ENCODE data around the gene IRF2. TPM values are rescaled to one million over a fixed set of nuclear protein-coding genes. Genes with fewer than 3 reads are reported as not detected.

The IRF2 gene
- total and polyA plus RNA-seq, 4 donors: 14.1 to 49.4 (median 27.4) TPM

DNA sequence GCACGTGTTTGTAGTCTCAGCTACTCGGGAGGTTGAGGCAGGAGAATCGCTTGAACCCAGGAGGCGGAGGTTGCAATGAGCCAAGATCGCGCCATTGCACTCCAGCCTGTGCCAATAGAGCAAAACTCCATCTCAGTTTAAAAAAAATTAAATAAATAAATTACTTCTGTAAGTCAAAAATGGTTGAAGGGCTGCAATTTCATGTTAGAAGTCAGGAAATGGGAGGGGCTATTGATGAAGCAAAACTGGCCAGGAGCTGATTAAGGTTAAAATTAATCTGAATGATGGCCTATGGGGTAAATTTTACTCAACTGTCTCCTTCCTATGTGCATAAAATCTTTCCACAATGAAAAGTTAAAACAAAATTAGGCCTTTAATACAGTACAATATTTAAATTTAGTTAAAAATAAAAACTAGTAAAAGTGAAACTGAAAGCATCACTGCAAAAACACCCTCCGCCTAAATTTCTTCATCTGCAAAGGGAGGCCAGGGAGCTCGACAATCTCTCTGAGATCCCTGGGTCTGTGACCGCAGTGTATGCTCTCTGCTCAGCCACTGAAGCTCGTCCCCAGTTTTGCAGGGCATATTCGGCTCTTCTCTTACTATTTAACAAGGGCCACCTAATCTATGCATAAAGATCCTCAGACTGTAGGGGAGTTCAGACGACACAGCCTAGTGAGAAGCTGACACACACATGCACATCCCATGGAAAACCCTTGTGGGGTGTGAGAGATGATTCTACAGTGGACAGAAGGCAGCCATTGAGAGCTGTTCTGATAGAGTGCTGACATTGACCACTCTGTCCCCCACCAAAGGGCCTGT lies 57.2 kb downstream of the IRF2 start:
- DNase-seq (no peak), ATAC-seq (ENCODE audit: low FRiP score) (peak; percentile 68)
- Histone ChIP-seq H3K27ac (ENCODE audit: low read depth in 1 of 2, low read length in 2 of 2) (peak overlapping the region in 1 of 2 donors; percentile 56), H3K4me1 (ENCODE audit: control insufficient read depth in 1 of 2, insufficient read depth in 2 of 2, low read length in 2 of 2) (no peaks in the 10 kb centered on the region), H3K4me3 (ENCODE audit: low read length in 2 of 2) (no peak overlapping the region), H3K9me3 (ENCODE audit: control insufficient read depth, low read length) (no peaks in the 10 kb centered on the region), H3K36me3 (ENCODE audit: control insufficient read depth in 1 of 2, insufficient read depth in 2 of 2, low read length in 1 of 2) (peaks cover 5 to 6% of the 10 kb centered on the region in 2 donors), H3K27me3 (ENCODE audit: control insufficient read depth in 1 of 2, insufficient read depth in 2 of 2, low read length in 1 of 2) (peaks cover 0 to 1% of the 10 kb centered on the region in 2 donors)
- WGBS, 2 donors: 80 to 84% methylated on average over 12 of the region's 12 CpGs
- intact Hi-C loops (cut with DNase I): no loop called here

DNA sequence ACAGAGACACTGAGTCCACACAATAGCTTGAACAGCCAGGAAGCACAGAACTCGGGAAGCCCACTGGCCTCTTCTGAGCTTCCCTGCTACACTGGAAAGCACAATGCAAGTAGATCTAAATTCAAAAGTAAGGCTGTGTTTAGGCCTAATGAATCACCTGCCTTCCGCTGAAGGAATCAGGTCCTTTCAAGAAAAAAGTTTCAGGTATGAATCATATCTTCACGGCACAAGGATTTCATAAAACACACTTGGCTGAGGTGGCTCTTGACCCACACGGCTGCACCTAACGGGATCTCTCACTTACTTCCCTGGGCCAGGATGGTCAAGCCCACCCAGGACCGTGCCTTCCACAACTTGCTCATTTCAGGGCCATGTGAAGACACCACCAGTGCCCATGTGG lies 59.3 kb downstream of the IRF2 start:
- Histone ChIP-seq H3K9me3 (ENCODE audit: control insufficient read depth, low read length) (no peaks in the 10 kb centered on the region), H3K27ac (ENCODE audit: low read depth in 1 of 2, low read length in 2 of 2) (no peak overlapping the region), H3K4me3 (ENCODE audit: low read length in 2 of 2) (no peak overlapping the region), H3K27me3 (ENCODE audit: control insufficient read depth in 1 of 2, insufficient read depth in 2 of 2, low read length in 1 of 2) (peaks cover 0 to 1% of the 10 kb centered on the region in 2 donors), H3K4me1 (ENCODE audit: control insufficient read depth in 1 of 2, insufficient read depth in 2 of 2, low read length in 2 of 2) (no peaks in the 10 kb centered on the region), H3K36me3 (ENCODE audit: control insufficient read depth in 1 of 2, insufficient read depth in 2 of 2, low read length in 1 of 2) (peaks cover 5 to 6% of the 10 kb centered on the region in 2 donors)
- ATAC-seq (ENCODE audit: low FRiP score) (no peak), DNase-seq (no peak)
- intact Hi-C loops (cut with DNase I): no loop called here
- 95 to 97% methylated on average over 6 of the region's 6 CpGs for WGBS, 2 donors

DNA sequence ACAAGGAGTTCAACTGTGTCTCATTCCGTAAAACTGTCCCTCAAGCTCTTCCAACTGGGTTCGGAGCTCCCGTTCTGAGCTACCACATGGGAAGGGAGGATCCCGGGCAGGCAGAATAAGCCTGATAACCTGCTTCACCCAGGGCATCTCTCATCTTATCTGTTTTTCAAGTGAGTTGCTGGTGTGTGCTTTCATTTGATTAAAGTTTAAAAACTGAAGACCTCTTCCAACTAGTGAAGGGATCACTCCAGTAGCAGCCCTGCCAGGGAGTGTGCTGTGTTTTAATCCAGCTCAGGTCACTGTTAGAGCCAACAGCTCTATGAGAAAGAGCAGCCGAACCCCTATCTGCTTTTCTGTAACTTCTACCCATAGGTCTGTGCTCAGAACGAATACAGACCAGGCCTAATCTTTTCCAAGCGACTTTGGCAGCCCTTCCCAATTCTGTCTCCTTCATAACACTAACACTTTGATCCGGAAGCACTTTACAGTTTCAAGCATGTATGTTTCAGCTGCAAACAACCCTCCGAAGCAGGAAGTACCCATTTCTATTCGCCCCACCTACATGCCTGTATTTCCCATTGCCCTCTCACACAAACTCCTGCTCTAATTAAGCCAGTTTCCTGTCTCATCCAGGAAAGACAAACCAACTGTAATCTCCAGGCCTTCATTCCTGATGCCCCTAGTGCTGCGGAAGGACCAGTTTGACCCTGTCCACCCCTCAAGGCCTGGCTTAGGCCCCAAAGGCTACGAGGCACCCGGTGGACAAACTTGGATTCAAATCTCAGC lies 60.9 kb downstream of the IRF2 start:
- H3K9me3 ChIP-seq (ENCODE audit: control insufficient read depth, low read length): no peaks in the 10 kb centered on the region
- peaks cover 0 to 1% of the 10 kb centered on the region in 2 donors for H3K27me3 ChIP-seq (ENCODE audit: control insufficient read depth in 1 of 2, insufficient read depth in 2 of 2, low read length in 1 of 2)
- intact Hi-C loops (cut with DNase I): no loop called here
- 75 to 76% methylated on average over 13 of the region's 13 CpGs for WGBS, 2 donors
- no peak for ATAC-seq (ENCODE audit: low FRiP score)
- peaks cover 0 to 8% of the 10 kb centered on the region in 2 donors for H3K36me3 ChIP-seq (ENCODE audit: control insufficient read depth in 1 of 2, insufficient read depth in 2 of 2, low read length in 1 of 2)
- no peak for DNase-seq
- no peaks in the 10 kb centered on the region for H3K4me1 ChIP-seq (ENCODE audit: control insufficient read depth in 1 of 2, insufficient read depth in 2 of 2, low read length in 2 of 2)
- no peak overlapping the region for H3K27ac ChIP-seq (ENCODE audit: low read depth in 1 of 2, low read length in 2 of 2)
- no peak overlapping the region for H3K4me3 ChIP-seq (ENCODE audit: low read length in 2 of 2)

DNA sequence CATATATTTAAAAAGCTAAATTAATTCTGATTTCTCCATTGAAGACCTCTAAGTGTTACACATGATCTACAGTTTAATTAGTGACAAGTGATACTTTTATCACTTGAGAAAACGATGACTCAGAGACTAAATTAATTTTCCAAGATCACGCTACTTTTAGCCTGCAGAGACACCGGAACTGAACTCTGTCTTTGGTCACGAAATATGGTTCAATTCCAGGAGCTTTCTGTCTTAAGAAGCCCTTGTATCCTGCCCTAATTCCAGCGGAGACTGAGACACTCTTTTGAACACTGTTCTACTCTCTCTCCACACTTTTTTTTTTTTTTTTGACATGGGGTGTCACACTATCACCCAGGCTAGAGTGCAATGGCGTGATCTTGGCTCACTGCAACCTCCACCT lies 63.6 kb downstream of the IRF2 start:
- no peak for ATAC-seq (ENCODE audit: low FRiP score)

DNA sequence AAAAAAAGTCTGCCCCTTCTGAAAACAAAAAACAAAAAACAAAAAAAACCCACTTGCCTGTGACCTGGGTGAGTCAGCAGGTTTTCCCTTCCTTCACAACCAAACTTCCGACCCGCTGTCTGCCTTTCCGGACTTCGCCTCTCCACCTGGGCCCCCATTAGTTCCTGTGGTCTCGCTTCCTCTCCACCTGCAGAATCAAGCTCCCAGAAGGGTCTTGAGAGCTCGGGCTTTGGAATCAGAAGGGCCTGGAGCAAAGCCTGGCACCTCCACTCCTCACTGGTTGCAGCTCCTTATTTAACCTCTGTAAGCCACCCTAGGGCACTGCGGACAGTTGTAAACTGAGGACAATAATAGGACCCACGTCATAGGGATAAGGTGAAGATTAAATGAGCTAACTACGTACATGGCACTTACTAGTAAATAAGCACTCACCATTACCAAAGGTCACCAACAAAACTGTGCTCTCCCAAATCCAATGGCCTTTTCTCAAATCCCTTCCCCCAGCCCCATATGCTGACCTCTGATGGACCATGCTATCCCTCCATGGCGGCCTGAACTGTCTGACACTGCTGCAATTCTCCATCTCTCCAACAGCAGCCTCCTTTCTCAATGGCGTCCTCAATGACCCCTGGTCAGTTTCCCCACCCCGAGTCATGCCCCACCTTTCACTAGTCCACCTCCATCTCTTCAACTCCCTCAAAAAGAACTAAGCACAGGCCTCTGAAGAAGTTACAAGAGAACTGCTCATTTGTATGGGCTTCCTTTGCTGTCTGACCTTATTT lies 64.2 kb downstream of the IRF2 start:
- no peak for ATAC-seq (ENCODE audit: low FRiP score)
- intact Hi-C loops (cut with DNase I): loop anchor here in 1 of 2 donors (10.0 kb wide), 1 partner anchor 125 kb away; no protein-coding TSS in a partner anchor

More for the DNA sequence above, 63.6 kb downstream of the IRF2 start:
- Histone ChIP-seq H3K4me1 (ENCODE audit: control insufficient read depth in 1 of 2, insufficient read depth in 2 of 2, low read length in 2 of 2) (no peaks in the 10 kb centered on the region), H3K27ac (ENCODE audit: low read depth in 1 of 2, low read length in 2 of 2) (no peak overlapping the region), H3K9me3 (ENCODE audit: control insufficient read depth, low read length) (no peaks in the 10 kb centered on the region), H3K4me3 (ENCODE audit: low read length in 2 of 2) (no peak overlapping the region), H3K36me3 (ENCODE audit: control insufficient read depth in 1 of 2, insufficient read depth in 2 of 2, low read length in 1 of 2) (peaks cover 0 to 5% of the 10 kb centered on the region in 2 donors), H3K27me3 (ENCODE audit: control insufficient read depth in 1 of 2, insufficient read depth in 2 of 2, low read length in 1 of 2) (peaks cover 0 to 1% of the 10 kb centered on the region in 2 donors)
- no peak for DNase-seq
- 90 to 91% methylated on average over 6 of the region's 6 CpGs for WGBS, 2 donors
- intact Hi-C loops (cut with DNase I): no loop called here

DNA sequence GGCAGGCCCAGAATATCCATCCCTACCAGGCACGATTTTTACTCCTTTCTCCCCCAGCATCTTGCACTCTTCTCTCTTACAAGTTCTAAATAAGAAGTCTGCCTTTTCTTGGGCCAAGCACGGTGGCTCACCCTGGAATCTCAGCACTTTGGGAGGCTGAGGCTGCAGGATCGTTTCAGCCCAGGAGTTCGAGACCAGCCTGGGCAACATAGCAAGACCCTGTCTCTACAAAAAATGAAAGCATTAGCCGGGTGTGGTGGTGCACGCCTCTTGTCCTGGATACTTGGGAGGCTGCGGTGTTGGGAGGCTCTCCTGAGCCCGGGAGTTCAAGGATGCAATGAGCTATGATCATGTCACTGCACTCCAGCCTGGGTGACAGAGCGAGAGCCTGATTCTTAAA lies 64.8 kb downstream of the IRF2 start:
- Histone ChIP-seq H3K36me3 (ENCODE audit: control insufficient read depth in 1 of 2, insufficient read depth in 2 of 2, low read length in 1 of 2) (peaks cover 0 to 7% of the 10 kb centered on the region in 2 donors), H3K4me3 (ENCODE audit: low read length in 2 of 2) (no peak overlapping the region), H3K27ac (ENCODE audit: low read depth in 1 of 2, low read length in 2 of 2) (no peak overlapping the region), H3K4me1 (ENCODE audit: control insufficient read depth in 1 of 2, insufficient read depth in 2 of 2, low read length in 2 of 2) (no peaks in the 10 kb centered on the region), H3K9me3 (ENCODE audit: control insufficient read depth, low read length) (no peaks in the 10 kb centered on the region), H3K27me3 (ENCODE audit: control insufficient read depth in 1 of 2, insufficient read depth in 2 of 2, low read length in 1 of 2) (peaks cover 0 to 1% of the 10 kb centered on the region in 2 donors)
- DNase-seq: no peak
- intact Hi-C loops (cut with DNase I): loop anchor here in 1 of 2 donors (10.0 kb wide), 1 partner anchor 125 kb away; no protein-coding TSS in a partner anchor
- 94 to 98% methylated on average over 9 of the region's 9 CpGs for WGBS, 2 donors
- ATAC-seq (ENCODE audit: low FRiP score): no peak

More for the DNA sequence above, 64.2 kb downstream of the IRF2 start:
- peaks cover 0 to 7% of the 10 kb centered on the region in 2 donors for H3K36me3 ChIP-seq (ENCODE audit: control insufficient read depth in 1 of 2, insufficient read depth in 2 of 2, low read length in 1 of 2)
- no peak for DNase-seq
- H3K4me1 ChIP-seq (ENCODE audit: control insufficient read depth in 1 of 2, insufficient read depth in 2 of 2, low read length in 2 of 2): no peaks in the 10 kb centered on the region
- H3K27me3 ChIP-seq (ENCODE audit: control insufficient read depth in 1 of 2, insufficient read depth in 2 of 2, low read length in 1 of 2): peaks cover 0 to 1% of the 10 kb centered on the region in 2 donors
- 95 to 97% methylated on average over 12 of the region's 12 CpGs for WGBS, 2 donors
- H3K9me3 ChIP-seq (ENCODE audit: control insufficient read depth, low read length): no peaks in the 10 kb centered on the region
- no peak overlapping the region for H3K4me3 ChIP-seq (ENCODE audit: low read length in 2 of 2)
- H3K27ac ChIP-seq (ENCODE audit: low read depth in 1 of 2, low read length in 2 of 2): no peak overlapping the region

DNA sequence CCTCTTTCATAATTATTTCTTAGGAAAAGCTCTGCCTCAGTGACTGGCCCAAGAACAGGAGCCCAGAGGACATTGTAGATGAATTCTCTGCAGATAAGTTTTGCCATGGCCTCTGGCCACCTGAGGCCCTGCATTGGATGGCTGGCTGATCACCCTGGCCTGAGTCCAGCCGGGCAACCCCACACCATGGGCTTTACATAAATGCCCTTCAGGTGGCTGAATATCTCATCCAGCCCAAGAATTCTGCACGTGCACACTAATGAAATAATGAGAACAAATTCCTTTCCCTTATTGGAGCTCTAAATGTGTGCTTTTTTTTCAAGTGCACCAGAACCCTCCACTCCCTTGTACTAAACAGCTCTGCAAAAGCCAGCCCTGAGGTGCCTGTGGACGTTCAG lies 65.7 kb downstream of the IRF2 start:
- WGBS, 2 donors: 85 to 86% methylated on average over 3 of the region's 3 CpGs
- ATAC-seq (ENCODE audit: low FRiP score): no peak
- no peak overlapping the region for H3K4me3 ChIP-seq (ENCODE audit: low read length in 2 of 2)
- H3K4me1 ChIP-seq (ENCODE audit: control insufficient read depth in 1 of 2, insufficient read depth in 2 of 2, low read length in 2 of 2): no peaks in the 10 kb centered on the region
- DNase-seq: no peak
- H3K27ac ChIP-seq (ENCODE audit: low read depth in 1 of 2, low read length in 2 of 2): no peak overlapping the region
- intact Hi-C loops (cut with DNase I): loop anchor here in 1 of 2 donors (10.0 kb wide), 1 partner anchor 126 kb away; no protein-coding TSS in a partner anchor
- peaks cover 0 to 7% of the 10 kb centered on the region in 2 donors for H3K36me3 ChIP-seq (ENCODE audit: control insufficient read depth in 1 of 2, insufficient read depth in 2 of 2, low read length in 1 of 2)
- no peaks in the 10 kb centered on the region for H3K9me3 ChIP-seq (ENCODE audit: control insufficient read depth, low read length)
- H3K27me3 ChIP-seq (ENCODE audit: control insufficient read depth in 1 of 2, insufficient read depth in 2 of 2, low read length in 1 of 2): peaks cover 0 to 1% of the 10 kb centered on the region in 2 donors

DNA sequence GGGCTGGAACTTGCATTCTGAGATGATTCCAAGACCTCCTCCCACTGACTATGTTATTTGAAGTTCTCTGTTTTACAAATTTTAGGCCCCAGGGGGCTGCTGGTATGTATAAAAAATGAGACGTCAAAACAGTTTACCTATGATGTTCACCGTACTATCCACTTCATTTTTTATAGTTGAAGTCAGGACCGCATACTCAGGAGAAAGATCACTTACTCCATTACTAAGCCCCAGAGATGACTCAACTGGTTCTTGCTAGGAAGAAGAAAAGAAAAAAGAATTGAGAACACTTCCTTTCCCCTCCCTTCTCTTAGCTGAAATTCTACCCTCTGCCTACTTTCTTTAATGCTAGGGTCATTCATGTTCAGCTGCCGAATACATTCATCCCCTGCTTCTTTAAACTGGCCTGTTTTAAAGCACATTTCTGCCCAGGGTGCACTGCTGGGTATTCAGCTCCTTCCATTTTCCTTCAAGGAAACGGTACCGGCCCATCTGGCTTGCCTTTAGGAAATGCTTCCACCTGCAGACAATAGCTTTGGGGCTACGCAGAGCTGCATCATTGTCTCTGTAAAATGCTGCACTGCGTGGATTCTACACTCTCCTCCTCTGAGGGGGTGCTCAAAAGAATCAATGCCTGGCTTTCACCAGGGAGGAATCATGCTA lies 66.2 kb downstream of the IRF2 start:
- no peak for DNase-seq
- Histone ChIP-seq H3K4me3 (ENCODE audit: low read length in 2 of 2) (no peak overlapping the region), H3K27me3 (ENCODE audit: control insufficient read depth in 1 of 2, insufficient read depth in 2 of 2, low read length in 1 of 2) (peaks cover 0 to 1% of the 10 kb centered on the region in 2 donors), H3K36me3 (ENCODE audit: control insufficient read depth in 1 of 2, insufficient read depth in 2 of 2, low read length in 1 of 2) (peaks cover 0 to 7% of the 10 kb centered on the region in 2 donors), H3K27ac (ENCODE audit: low read depth in 1 of 2, low read length in 2 of 2) (no peak overlapping the region), H3K9me3 (ENCODE audit: control insufficient read depth, low read length) (no peaks in the 10 kb centered on the region), H3K4me1 (ENCODE audit: control insufficient read depth in 1 of 2, insufficient read depth in 2 of 2, low read length in 2 of 2) (no peaks in the 10 kb centered on the region)
- ATAC-seq (ENCODE audit: low FRiP score): no peak
- intact Hi-C loops (cut with DNase I): loop anchor here in 1 of 2 donors (10.0 kb wide), 1 partner anchor 127 kb away; no protein-coding TSS in a partner anchor
- WGBS, 2 donors: 76 to 79% methylated on average over 8 of the region's 8 CpGs
